ENCODE data around the gene HIVEP2.

DNA sequence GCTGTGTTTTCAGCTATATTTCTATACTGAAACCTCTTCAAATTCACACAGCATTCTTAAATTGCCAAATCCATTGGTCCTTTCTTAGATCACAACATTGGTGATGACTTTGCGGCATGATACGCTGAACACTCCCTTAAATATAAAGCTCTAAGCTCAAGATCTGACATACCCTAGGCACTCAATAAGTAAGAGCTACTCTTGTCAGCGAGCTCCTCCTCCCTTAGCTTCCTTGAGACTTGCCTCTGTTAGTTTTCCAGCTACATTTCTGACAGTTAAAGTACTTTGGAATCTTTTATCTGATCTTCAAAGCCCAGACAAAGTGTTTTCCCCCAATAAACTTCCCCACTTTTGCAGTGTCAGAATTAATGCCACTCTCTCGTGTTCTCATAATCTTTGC is 117.0 kb downstream of the HIVEP2 start:
- TF ChIP-seq, protein P1, sequence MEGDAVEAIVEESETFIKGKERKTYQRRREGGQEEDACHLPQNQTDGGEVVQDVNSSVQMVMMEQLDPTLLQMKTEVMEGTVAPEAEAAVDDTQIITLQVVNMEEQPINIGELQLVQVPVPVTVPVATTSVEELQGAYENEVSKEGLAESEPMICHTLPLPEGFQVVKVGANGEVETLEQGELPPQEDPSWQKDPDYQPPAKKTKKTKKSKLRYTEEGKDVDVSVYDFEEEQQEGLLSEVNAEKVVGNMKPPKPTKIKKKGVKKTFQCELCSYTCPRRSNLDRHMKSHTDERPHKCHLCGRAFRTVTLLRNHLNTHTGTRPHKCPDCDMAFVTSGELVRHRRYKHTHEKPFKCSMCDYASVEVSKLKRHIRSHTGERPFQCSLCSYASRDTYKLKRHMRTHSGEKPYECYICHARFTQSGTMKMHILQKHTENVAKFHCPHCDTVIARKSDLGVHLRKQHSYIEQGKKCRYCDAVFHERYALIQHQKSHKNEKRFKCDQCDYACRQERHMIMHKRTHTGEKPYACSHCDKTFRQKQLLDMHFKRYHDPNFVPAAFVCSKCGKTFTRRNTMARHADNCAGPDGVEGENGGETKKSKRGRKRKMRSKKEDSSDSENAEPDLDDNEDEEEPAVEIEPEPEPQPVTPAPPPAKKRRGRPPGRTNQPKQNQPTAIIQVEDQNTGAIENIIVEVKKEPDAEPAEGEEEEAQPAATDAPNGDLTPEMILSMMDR (conservative IDR thresholded peaks at IDR 0.05; ENCODE audit: low read depth, low read length): no peak
- no peak for TF ChIP-seq EZH2 (IDR thresholded peaks at IDR 0.05; ENCODE audit: low read length, unreplicated experiment)

Data from PC-3 (cell line).